ENCODE measurements around the gene FBLN1. TPM values are rescaled to one million over a fixed set of nuclear protein-coding genes. Genes with fewer than 3 reads are reported as not detected.
"Not testable (repeated sequence)": the region's sequence is repeated elsewhere in the genome, so short reads cannot be mapped to it uniquely, and the experiment has no call there.

The FBLN1 gene
- total and polyA plus RNA-seq, 2 donors (not counting 3 experiments of a cell fraction or from before 2014, with no cell fraction given), result 1.2 to 4.0 TPM

GRCh38 chr22:45542736-45543135, 40.1 kb downstream of the FBLN1 start:
- FAIRE-seq; H3K9me3 ChIP-seq (replicated peaks; ENCODE audit: control insufficient read depth, insufficient read depth, low read length); H3K9ac ChIP-seq (replicated peaks; ENCODE audit: extremely low read depth, insufficient read depth, low read length); DNase-seq (ENCODE audit: low read depth, low spot score); H3K4me1 ChIP-seq (ENCODE audit: control insufficient read depth, extremely low read depth, insufficient read depth, low read length); H3K27ac ChIP-seq (ENCODE audit: insufficient read depth, low read depth, low read length); CTCF ChIA-PET; H2AFZ ChIP-seq (ENCODE audit: low read depth, low read length); H3K4me2 ChIP-seq (ENCODE audit: insufficient read depth, low read length); H3K36me3 ChIP-seq (ENCODE audit: control insufficient read depth in 2 of 2, extremely low read depth in 1 of 2, insufficient read depth in 2 of 2, low read length in 2 of 2); POLR2A ChIA-PET; H3K4me3 ChIP-seq (replicated peaks in 1 of 3; ENCODE audit: insufficient read depth in 1 of 3, low read depth in 1 of 3, low read length in 3 of 3); H3K79me2 ChIP-seq (ENCODE audit: control insufficient read depth, insufficient read depth, low read length); dilution Hi-C loops (cut with MboI; ENCODE audit: extremely low pct_ligation_motif_present, low sequenced_read_pairs); intact Hi-C loops (cut with micrococcal nuclease); H4K20me1 ChIP-seq (replicated peaks; ENCODE audit: control insufficient read depth, extremely low read depth, insufficient read depth, low read length); H3K27me3 ChIP-seq (ENCODE audit: control insufficient read depth in 2 of 2, insufficient read depth in 2 of 2, low read length in 2 of 2); BruUV-seq (replicated peaks); H3K9me1 ChIP-seq (replicated peaks; ENCODE audit: control insufficient read depth, extremely low read depth, insufficient read depth, low read length): not testable (repeated sequence)

GRCh38 chr22:45543243-45543642, 40.6 kb downstream of the FBLN1 start:
- no peak for TF ChIP-seq POLR2A (IDR thresholded peaks at IDR 0.05; ENCODE audit: low read depth, low read length)
- no peak overlapping the region for H3K27ac ChIP-seq (ENCODE audit: insufficient read depth, low read depth, low read length)
- H3K36me3 ChIP-seq (ENCODE audit: control insufficient read depth in 2 of 2, extremely low read depth in 1 of 2, insufficient read depth in 2 of 2, low read length in 2 of 2), result no peaks in the 10 kb centered on the region
- no peaks in the 10 kb centered on the region for H3K4me1 ChIP-seq (ENCODE audit: control insufficient read depth, extremely low read depth, insufficient read depth, low read length)
- H4K20me1 ChIP-seq (replicated peaks; ENCODE audit: control insufficient read depth, extremely low read depth, insufficient read depth, low read length), result no peaks in the 10 kb centered on the region
- H3K4me2 ChIP-seq (ENCODE audit: insufficient read depth, low read length), result no peak overlapping the region
- FAIRE-seq (no peak), DNase-seq (ENCODE audit: low read depth, low spot score) (no peak)
- dilution Hi-C loops (cut with MboI; ENCODE audit: extremely low pct_ligation_motif_present, low sequenced_read_pairs), result no loop called here
- no peaks in the 10 kb centered on the region for H3K9me3 ChIP-seq (replicated peaks; ENCODE audit: control insufficient read depth, insufficient read depth, low read length)
- no peaks in the 10 kb centered on the region for H3K79me2 ChIP-seq (ENCODE audit: control insufficient read depth, insufficient read depth, low read length)
- H3K27me3 ChIP-seq (ENCODE audit: control insufficient read depth in 2 of 2, insufficient read depth in 2 of 2, low read length in 2 of 2), result no peaks in the 10 kb centered on the region
- BruUV-seq (replicated peaks), result no TSS peak
- no peak overlapping the region for H3K4me3 ChIP-seq (replicated peaks in 1 of 3; ENCODE audit: insufficient read depth in 1 of 3, low read depth in 1 of 3, low read length in 3 of 3)
- intact Hi-C loops (cut with micrococcal nuclease), result no loop called here
- ChIA-PET CTCF (no interaction called here), POLR2A (no interaction called here)
- no peak overlapping the region for H2AFZ ChIP-seq (ENCODE audit: low read depth, low read length)
- H3K9ac ChIP-seq (replicated peaks; ENCODE audit: extremely low read depth, insufficient read depth, low read length), result no peak overlapping the region
- no peaks in the 10 kb centered on the region for H3K9me1 ChIP-seq (replicated peaks; ENCODE audit: control insufficient read depth, extremely low read depth, insufficient read depth, low read length)

- intact Hi-C loops (cut with micrococcal nuclease), result no loop called here
- H3K79me2 ChIP-seq (ENCODE audit: control insufficient read depth, insufficient read depth, low read length), result no peaks in the 10 kb centered on the region
- H3K36me3 ChIP-seq (ENCODE audit: control insufficient read depth in 2 of 2, extremely low read depth in 1 of 2, insufficient read depth in 2 of 2, low read length in 2 of 2), result no peaks in the 10 kb centered on the region
- H3K4me1 ChIP-seq (ENCODE audit: control insufficient read depth, extremely low read depth, insufficient read depth, low read length), result no peaks in the 10 kb centered on the region
- CTCF ChIA-PET, result no interaction called here
- no peaks in the 10 kb centered on the region for H3K27me3 ChIP-seq (ENCODE audit: control insufficient read depth in 2 of 2, insufficient read depth in 2 of 2, low read length in 2 of 2)
- no peaks in the 10 kb centered on the region for H3K9me3 ChIP-seq (replicated peaks; ENCODE audit: control insufficient read depth, insufficient read depth, low read length)
- H3K9me1 ChIP-seq (replicated peaks; ENCODE audit: control insufficient read depth, extremely low read depth, insufficient read depth, low read length), result no peaks in the 10 kb centered on the region
- H3K27ac ChIP-seq (ENCODE audit: insufficient read depth, low read depth, low read length), result no peak overlapping the region
- H2AFZ ChIP-seq (ENCODE audit: low read depth, low read length), result no peak overlapping the region
- no peak overlapping the region for H3K4me2 ChIP-seq (ENCODE audit: insufficient read depth, low read length)
- DNase-seq (ENCODE audit: low read depth, low spot score) (no peak), FAIRE-seq (no peak)
- no peak overlapping the region for H3K4me3 ChIP-seq (replicated peaks in 1 of 3; ENCODE audit: insufficient read depth in 1 of 3, low read depth in 1 of 3, low read length in 3 of 3)
- POLR2A ChIA-PET, result no interaction called here
- no TSS peak for BruUV-seq (replicated peaks)
- no peaks in the 10 kb centered on the region for H4K20me1 ChIP-seq (replicated peaks; ENCODE audit: control insufficient read depth, extremely low read depth, insufficient read depth, low read length)
- TF ChIP-seq JUN (IDR thresholded peaks at IDR 0.05; ENCODE audit: borderline replicate concordance, insufficient read depth, insufficient read length, low read depth) (no peak), CTCF (IDR thresholded peaks at IDR 0.05; ENCODE audit: extremely low read depth in 1 of 2, insufficient read depth in 1 of 2, low read depth in 1 of 2, low read length in 2 of 2) (no peak), MYC (IDR thresholded peaks at IDR 0.05; ENCODE audit: low read depth, low read length) (no peak), POLR2AphosphoS5 (IDR thresholded peaks at IDR 0.05; ENCODE audit: insufficient read depth, low read depth, low read length) (no peak), EZH2 (IDR thresholded peaks at IDR 0.05; ENCODE audit: borderline replicate concordance, low read depth, low read length, severe bottlenecking) (no peak), POLR2A (IDR thresholded peaks at IDR 0.05; ENCODE audit: low read depth, low read length) (no peak), FOS (IDR thresholded peaks at IDR 0.05; ENCODE audit: borderline replicate concordance, insufficient read depth, low read length) (no peak), GATA2 (IDR thresholded peaks at IDR 0.05; ENCODE audit: insufficient read depth, insufficient read length, low read depth, low read length) (no peak), MAX (IDR thresholded peaks at IDR 0.05; ENCODE audit: insufficient read depth, insufficient read length) (no peak)
- H3K9ac ChIP-seq (replicated peaks; ENCODE audit: extremely low read depth, insufficient read depth, low read length), result no peak overlapping the region
- dilution Hi-C loops (cut with MboI; ENCODE audit: extremely low pct_ligation_motif_present, low sequenced_read_pairs), result no loop called here
Measured at GRCh38 chr22:45544588-45545170, 42.0 kb downstream of the FBLN1 start.

Measured in endothelial cell of umbilical vein (primary cell).